ENCODE results near the gene TRUB2. TPM values are rescaled to one million over a fixed set of nuclear protein-coding genes. Genes with fewer than 3 reads are reported as not detected.
A peak's percentile ranks its signal among the peaks of the same experiment; 100 is the strongest.
"Not testable (repeated sequence)": the region's sequence is repeated elsewhere in the genome, so short reads cannot be mapped to it uniquely, and the experiment has no call there.

The TRUB2 gene
- total RNA-seq, 1 experiment from 2014 or later = 8.4 TPM

DNA sequence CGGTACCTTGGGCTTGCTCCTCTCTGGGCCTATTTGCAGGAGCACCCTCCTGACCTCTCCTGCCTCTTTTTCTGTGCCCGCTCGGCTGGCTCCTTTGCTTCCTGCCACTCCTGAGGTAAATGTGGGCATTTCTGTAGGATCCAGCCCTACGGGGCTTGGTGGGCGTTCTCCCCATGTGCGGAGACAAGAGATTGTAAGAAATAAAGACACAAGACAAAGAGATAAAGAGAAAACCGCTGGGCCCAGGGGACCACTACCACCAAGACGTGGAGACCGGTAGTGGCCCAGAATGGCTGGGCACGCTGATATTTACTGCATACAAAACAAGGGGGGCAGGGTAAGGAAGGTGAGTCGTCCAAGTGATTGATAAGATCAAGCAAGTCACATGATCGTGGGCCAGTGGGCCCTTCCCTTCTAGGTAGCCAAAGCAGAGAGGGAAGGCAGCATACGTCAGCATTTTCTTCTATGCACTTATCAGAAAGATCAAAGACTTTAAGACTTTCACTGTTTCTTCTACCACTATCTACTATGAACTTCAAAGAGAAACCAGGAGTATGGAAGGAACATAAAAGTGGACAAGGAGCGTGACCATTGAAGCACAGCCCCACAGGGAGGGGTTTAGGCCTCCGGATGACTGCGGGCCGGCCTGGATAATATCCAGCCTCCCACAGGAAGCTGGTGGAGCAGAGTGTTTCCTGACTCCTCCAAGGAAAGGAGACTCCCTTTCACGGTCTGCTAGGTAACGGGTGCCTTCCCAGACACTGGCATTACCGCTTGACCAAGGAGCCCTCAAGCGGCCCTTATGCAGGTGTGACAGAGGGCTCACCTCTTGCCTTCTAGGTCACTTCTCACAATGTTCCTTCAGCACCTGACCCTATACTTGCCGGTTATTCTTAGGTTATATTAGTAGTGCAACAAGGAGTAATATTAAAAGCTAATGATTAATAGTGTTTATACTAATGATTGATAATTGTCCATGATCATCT, 42.9 kb downstream of the TRUB2 start:
- H3K27me3 ChIP-seq (replicated peaks); H3K4me3 ChIP-seq; H3K9me3 ChIP-seq (replicated peaks); DNase-seq (ENCODE audit: low read depth in 1 of 2, low spot score in 2 of 2); H3K36me3 ChIP-seq; H3K27ac ChIP-seq: not testable (repeated sequence)
- peaks cover 12% of the 10 kb centered on the region for H3K4me1 ChIP-seq (replicated peaks)

DNA sequence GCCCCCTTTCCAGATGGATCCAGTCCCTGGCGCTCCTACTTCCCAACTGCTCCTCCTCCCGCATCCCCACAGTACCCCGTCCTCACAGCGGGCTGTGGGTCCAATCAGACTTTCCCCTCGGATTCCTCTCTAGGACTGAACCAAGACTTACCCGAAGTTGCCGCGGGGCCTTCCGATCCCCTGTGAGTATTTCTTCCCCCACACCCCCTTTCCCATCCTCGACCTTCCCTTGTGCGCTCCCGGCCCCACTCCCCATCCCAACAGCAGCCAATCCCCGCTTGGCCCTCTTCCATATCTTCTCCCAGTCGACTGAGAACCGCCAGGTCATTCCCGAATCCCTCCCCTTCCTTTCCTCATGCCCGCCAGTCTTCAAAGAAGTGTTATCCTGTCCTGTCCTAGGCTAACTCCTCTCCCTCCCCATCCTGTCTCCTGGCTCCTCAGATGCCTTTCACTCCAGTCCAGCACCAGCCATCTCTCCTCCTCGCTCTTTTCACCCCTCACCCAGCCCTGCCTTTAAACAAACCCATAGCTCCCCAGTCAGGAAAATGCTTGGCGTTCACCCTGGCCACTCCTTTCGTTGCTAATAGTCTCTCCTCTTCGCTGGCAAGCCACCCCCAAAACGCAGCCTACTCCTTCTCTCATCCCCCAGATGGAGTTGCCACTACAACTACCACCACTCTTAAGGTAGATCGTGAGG, 45.5 kb downstream of the TRUB2 start:
- H3K27ac ChIP-seq = peak overlapping the region; percentile 8; the same call in 1 of the 2 replicates
- H3K9me3 ChIP-seq (replicated peaks) = no peaks in the 10 kb centered on the region
- peaks cover 18% of the 10 kb centered on the region for H3K36me3 ChIP-seq
- peak overlapping the region; percentile 82 for H3K4me3 ChIP-seq
- peaks cover 13% of the 10 kb centered on the region for H3K4me1 ChIP-seq (replicated peaks)
- no peaks in the 10 kb centered on the region for H3K27me3 ChIP-seq (replicated peaks)
- no peak for DNase-seq (ENCODE audit: low read depth in 1 of 2, low spot score in 2 of 2)

DNA sequence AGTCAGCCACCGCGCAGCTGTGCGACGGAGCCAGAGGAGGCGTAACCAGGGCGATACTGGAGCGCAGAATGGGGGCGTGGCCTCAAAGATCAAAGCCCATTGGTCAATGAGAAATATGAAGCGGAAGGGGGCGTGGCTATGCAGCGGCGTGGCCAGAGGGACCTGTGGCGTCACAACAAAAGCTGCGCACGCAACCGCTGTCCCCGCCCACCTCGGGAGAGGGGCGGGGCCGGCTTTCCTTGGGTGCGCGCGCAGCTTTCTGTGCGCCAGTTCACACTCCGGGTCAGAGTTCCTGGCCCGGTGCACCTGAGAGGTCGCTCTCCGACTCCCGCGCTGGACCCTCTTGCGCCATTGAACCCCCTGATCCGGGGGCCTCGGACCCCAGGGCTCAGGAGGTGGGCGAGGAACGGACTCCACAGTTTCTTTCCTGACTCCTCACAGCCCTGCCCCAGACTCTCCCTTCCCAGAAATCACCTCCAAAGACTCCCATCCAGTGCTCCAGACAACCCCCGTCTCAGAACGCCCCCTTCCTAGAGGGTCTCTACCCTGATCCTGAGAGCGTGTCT, 46.2 kb downstream of the TRUB2 start, which contains the start of gene SWI5:
SWI5 (plus strand) TSS at position 269 of the 566 bp plus-strand sequence.
- peaks cover 13% of the 10 kb centered on the region for H3K4me1 ChIP-seq (replicated peaks)
- peaks cover 24% of the 10 kb centered on the region for H3K36me3 ChIP-seq
- DNase-seq (ENCODE audit: low read depth in 1 of 2, low spot score in 2 of 2) = peak; percentile 98 to 100
- peak within 1 kb of the TSS; percentile 82 for H3K4me3 ChIP-seq
- peak within 1 kb of the TSS; percentile 96 for H3K27ac ChIP-seq
- no peaks in the 10 kb centered on the region for H3K9me3 ChIP-seq (replicated peaks)
- H3K27me3 ChIP-seq (replicated peaks) = no peaks in the 10 kb centered on the region

DNA sequence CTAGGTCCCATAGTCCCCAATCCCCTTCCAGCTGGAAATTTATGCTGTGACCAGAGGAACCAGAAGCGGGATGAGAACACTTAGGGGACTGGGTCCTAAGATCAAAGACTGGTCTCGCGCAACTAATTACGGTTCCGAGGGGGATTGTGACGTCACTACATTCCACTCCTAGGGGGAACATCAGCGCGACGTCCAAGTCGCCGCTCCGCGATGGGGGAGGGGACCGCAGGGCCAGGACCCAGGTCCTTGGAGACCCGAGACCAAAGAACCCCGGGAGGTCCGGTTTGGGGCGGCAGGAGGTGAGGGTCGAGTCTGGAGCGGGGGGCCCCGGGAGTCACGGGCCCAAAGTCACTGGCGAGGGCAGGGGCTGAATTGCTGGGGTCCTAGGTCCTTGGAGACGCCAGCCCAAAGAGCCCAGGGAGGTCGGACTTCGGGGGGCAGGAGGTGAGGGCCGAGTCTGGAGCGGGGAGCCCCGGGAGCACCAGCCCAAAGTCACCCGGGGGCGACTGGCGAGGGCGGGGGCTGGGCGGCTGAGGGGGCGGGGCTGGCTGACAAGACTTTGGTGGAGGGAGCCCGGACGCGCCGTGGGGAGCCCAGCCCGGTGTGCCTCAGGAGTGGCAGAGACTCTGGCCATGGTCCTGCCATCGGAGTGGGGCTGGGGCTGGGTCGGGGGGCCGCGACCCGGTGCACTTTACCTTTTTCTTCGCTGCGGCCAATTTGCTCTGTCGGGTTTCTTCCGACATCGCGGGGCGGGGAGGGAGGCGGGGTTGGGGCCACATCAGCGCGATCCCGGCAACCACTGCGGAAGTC, 46.8 kb downstream of the TRUB2 start, which contains the start of gene GOLGA2:
GOLGA2 (minus strand) TSS at position 810 of the 810 bp plus-strand sequence; CDS start at position 779, 31 bp downstream.
- peak; percentile 54 to 55 for DNase-seq (ENCODE audit: low read depth in 1 of 2, low spot score in 2 of 2)

GRCh38 chr9:128274245-128274644, 48.0 kb downstream of the TRUB2 start:
- no peaks in the 10 kb centered on the region for H3K9me3 ChIP-seq (replicated peaks)
- H3K27ac ChIP-seq = no peak overlapping the region
- H3K36me3 ChIP-seq = peaks cover 35% of the 10 kb centered on the region
- H3K4me3 ChIP-seq = no peak overlapping the region
- DNase-seq (ENCODE audit: low read depth in 1 of 2, low spot score in 2 of 2) = no peak
- H3K27me3 ChIP-seq (replicated peaks) = no peaks in the 10 kb centered on the region
- peaks cover 13% of the 10 kb centered on the region for H3K4me1 ChIP-seq (replicated peaks)

More for the DNA sequence above, 46.8 kb downstream of the TRUB2 start, which contains the start of gene GOLGA2:
- peaks cover 31% of the 10 kb centered on the region for H3K36me3 ChIP-seq
- no peaks in the 10 kb centered on the region for H3K9me3 ChIP-seq (replicated peaks)
- H3K27me3 ChIP-seq (replicated peaks) = no peaks in the 10 kb centered on the region
- H3K4me1 ChIP-seq (replicated peaks) = peaks cover 13% of the 10 kb centered on the region
- peak within 1 kb of the TSS; percentile 82 for H3K4me3 ChIP-seq
- H3K27ac ChIP-seq = peak within 1 kb of the TSS; percentile 96

DNA sequence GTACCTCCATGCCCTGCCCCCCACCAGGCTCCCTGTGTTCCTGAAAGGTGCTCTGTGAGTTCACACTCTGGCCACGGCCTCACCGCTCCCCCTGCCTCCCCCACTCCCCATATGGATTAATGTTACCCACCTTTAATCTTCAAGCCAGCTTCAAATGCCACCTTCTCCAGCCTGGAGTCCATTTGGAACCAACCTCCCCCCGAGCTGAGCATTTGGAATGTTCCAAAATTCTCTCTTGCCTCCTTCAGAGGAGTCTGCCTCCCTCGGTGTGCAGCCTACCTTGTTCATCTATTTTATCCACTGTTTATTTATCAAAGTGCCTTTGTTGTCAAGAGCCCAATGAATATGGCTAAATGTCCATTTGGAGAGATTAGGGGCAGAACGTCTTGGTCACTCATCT, 50.7 kb downstream of the TRUB2 start:
- Histone ChIP-seq H3K27me3 (replicated peaks) (no peaks in the 10 kb centered on the region), H3K36me3 (peaks cover 54% of the 10 kb centered on the region), H3K4me1 (replicated peaks) (peaks cover 7% of the 10 kb centered on the region), H3K9me3 (replicated peaks) (no peaks in the 10 kb centered on the region), H3K4me3 (no peak overlapping the region), H3K27ac (no peak overlapping the region)
- DNase-seq (ENCODE audit: low read depth in 1 of 2, low spot score in 2 of 2) = no peak

DNA sequence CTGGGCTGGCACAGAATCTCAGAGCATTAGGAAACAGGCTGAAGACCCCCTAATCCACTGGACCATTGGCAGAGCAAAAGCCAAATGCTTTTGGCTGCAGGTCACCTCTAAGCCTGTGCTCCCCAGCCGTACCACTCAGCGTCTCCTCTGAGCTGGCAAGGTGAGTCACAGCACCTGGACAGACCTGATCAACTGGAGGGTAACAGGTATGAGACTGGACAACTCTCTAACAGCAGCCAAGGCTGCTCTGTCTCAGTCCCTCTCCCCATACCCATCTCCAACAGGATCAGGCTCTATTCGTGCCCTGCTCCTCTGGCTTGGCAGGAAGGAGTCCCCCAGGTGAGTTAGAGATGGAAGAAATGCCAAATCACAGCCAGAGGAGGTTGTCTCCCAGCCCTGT, 51.1 kb downstream of the TRUB2 start:
- no peak for DNase-seq (ENCODE audit: low read depth in 1 of 2, low spot score in 2 of 2)
- Histone ChIP-seq H3K27me3 (replicated peaks) (no peaks in the 10 kb centered on the region), H3K27ac (no peak overlapping the region), H3K4me1 (replicated peaks) (peaks cover 7% of the 10 kb centered on the region), H3K9me3 (replicated peaks) (no peaks in the 10 kb centered on the region), H3K4me3 (no peak overlapping the region), H3K36me3 (peaks cover 57% of the 10 kb centered on the region)

DNA sequence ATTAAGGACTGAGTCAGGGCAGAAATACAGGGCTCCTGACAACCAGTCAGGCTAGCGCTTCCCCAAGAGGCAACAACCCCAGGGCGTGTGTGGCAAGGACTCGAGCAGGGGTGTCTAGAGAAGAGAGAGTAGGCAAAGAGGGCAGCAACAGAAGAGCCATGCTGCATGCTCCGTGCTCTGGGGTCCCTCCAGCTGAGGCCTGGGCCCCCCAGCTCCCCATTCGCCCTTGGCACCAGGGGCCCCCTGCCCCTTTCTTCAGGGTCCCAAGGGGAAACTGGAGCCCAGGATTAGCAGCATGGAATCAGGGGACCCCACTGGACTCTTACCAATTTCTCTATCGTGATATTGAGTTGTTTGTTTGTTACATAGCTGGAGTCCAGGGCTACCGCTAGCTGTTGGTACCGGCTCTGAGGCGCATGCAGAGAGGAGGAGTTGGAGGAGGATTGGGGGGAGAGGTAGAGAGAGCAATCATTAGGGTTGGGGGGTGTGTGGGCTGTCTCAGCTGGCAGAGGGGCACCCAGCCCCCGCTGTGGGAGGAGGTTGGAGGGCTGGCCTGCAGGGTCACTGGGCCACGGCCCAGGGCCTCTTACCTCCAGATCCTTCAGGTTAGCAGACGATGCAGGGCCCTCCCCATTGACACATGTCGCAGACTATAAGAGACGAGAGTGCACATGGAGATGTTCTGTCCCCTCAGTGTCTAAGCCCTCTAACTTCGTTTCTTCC, 55.2 kb downstream of the TRUB2 start:
- H3K4me1 ChIP-seq (replicated peaks) = no peaks in the 10 kb centered on the region
- H3K4me3 ChIP-seq = no peak overlapping the region
- DNase-seq (ENCODE audit: low read depth in 1 of 2, low spot score in 2 of 2) = no peak
- no peaks in the 10 kb centered on the region for H3K9me3 ChIP-seq (replicated peaks)
- no peaks in the 10 kb centered on the region for H3K27me3 ChIP-seq (replicated peaks)
- H3K36me3 ChIP-seq = peaks cover 62% of the 10 kb centered on the region
- no peak overlapping the region for H3K27ac ChIP-seq

DNA sequence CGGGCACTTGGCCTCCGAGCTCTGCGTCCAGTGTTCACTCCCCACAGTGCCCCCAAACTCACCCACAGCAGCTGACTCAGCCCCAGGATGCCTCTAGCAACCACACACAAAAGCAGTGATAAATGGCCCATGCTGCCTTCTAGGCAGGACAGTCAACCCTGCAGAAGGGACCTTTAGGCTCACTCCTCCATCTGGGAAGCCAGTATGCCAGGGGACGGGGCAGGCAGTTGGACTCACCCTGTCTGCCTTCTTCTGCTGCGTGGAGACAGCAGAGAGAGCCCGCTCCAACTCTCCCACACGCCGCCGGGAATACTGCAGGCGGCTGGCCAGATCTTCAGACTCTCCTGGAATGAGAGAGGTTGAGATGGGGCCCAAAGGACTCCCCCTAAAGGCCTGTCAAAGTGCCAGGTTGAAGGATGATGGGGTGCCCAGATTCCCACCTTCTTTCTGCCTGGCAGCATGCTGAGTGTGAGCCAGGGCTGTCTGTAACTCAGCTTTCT, 56.8 kb downstream of the TRUB2 start:
- Histone ChIP-seq H3K27ac (no peak overlapping the region), H3K4me1 (replicated peaks) (no peaks in the 10 kb centered on the region), H3K4me3 (no peak overlapping the region), H3K36me3 (peaks cover 66% of the 10 kb centered on the region), H3K27me3 (replicated peaks) (no peaks in the 10 kb centered on the region), H3K9me3 (replicated peaks) (no peaks in the 10 kb centered on the region)
- DNase-seq (ENCODE audit: low read depth in 1 of 2, low spot score in 2 of 2) = no peak

DNA sequence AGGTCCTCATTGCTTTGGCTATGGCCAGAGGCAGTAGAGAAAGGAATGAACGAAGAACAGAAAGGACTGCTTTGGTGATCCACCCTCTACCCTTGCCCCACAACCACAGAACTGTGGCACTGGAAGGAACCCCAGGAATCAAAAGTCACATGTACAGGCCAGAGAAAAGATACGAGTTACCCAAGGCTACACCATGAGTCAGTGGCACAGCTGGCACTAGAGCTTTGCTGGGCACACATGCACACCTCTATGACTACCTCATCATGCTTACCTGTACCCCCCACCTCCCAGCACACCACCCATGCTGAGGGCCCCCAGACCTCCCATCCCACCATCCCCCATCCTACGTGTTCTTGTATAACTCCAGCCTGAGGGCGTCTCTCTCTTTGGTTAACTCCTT, 59.6 kb downstream of the TRUB2 start:
- H3K27ac ChIP-seq = no peak overlapping the region
- DNase-seq (ENCODE audit: low read depth in 1 of 2, low spot score in 2 of 2) = no peak
- no peaks in the 10 kb centered on the region for H3K4me1 ChIP-seq (replicated peaks)
- no peak overlapping the region for H3K4me3 ChIP-seq
- peaks cover 77% of the 10 kb centered on the region for H3K36me3 ChIP-seq
- no peaks in the 10 kb centered on the region for H3K9me3 ChIP-seq (replicated peaks)
- H3K27me3 ChIP-seq (replicated peaks) = no peaks in the 10 kb centered on the region

- Histone ChIP-seq H3K36me3 (peaks cover 73% of the 10 kb centered on the region), H3K27me3 (replicated peaks) (no peaks in the 10 kb centered on the region), H3K9me3 (replicated peaks) (no peaks in the 10 kb centered on the region), H3K4me3 (no peak overlapping the region), H3K27ac (no peak overlapping the region), H3K4me1 (replicated peaks) (0 out of 2 replicates have a peak, but pooled peaks cover 2% of the 10 kb centered on the region)
- DNase-seq (ENCODE audit: low read depth in 1 of 2, low spot score in 2 of 2) = no peak
These were observed 61.9 kb downstream of the TRUB2 start for GRCh38 chr9:128260340-128260739.

DNA sequence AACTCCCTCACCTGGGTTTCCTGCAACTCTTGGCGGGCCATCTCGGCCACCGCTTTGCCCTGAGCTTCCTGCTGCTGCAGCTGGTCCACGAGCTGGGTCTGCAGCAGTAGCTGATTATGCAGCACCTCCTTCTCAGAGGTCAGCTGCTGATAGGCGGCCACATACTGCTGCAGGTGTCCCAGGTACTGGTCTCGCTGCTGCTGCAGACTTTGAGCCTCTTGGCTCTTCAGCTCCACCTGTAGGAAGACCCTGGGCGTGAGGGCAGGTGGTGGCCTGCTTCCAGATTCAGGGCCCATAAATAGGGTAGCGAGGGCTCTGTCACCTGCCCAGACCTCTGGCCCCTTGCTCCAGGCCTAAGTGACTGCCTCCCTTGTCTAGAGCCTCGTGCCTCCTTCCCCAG, 63.1 kb downstream of the TRUB2 start:
- peaks cover 65% of the 10 kb centered on the region for H3K36me3 ChIP-seq
- no peak overlapping the region for H3K27ac ChIP-seq
- H3K4me1 ChIP-seq (replicated peaks) = 0 out of 2 replicates have a peak, but pooled peaks cover 3% of the 10 kb centered on the region
- no peak overlapping the region for H3K4me3 ChIP-seq
- no peaks in the 10 kb centered on the region for H3K9me3 ChIP-seq (replicated peaks)
- no peak for DNase-seq (ENCODE audit: low read depth in 1 of 2, low spot score in 2 of 2)
- H3K27me3 ChIP-seq (replicated peaks) = no peaks in the 10 kb centered on the region

Data from SJSA1 (cell line).